Renal pelvis (tissue), 4 donors: ENCODE results near the gene ARHGAP30. TPM values are rescaled to one million over a fixed set of nuclear protein-coding genes. Genes with fewer than 3 reads are reported as not detected.
"Not testable (repeated sequence)": the region's sequence is repeated elsewhere in the genome, so short reads cannot be mapped to it uniquely, and the experiment has no call there.

Source experiments
- DNase-seq: peaks from one replicate; pipeline ENCODE4 v3.0.0-alpha.2; 2013
- polyA plus RNA-seq, 3 donors: library from polyadenylated mRNA; unstranded; fragments of 120-200 nt; gene quantifications; one replicate each; pipeline ENCODE4 v1.2.1, GENCODE V29; 2013; ENCODE audit not compliant: insufficient read length in 3 of 3

The ARHGAP30 gene
- polyA plus RNA-seq, 3 donors = 1.9 to 2.8 (median 2.4) TPM

DNA sequence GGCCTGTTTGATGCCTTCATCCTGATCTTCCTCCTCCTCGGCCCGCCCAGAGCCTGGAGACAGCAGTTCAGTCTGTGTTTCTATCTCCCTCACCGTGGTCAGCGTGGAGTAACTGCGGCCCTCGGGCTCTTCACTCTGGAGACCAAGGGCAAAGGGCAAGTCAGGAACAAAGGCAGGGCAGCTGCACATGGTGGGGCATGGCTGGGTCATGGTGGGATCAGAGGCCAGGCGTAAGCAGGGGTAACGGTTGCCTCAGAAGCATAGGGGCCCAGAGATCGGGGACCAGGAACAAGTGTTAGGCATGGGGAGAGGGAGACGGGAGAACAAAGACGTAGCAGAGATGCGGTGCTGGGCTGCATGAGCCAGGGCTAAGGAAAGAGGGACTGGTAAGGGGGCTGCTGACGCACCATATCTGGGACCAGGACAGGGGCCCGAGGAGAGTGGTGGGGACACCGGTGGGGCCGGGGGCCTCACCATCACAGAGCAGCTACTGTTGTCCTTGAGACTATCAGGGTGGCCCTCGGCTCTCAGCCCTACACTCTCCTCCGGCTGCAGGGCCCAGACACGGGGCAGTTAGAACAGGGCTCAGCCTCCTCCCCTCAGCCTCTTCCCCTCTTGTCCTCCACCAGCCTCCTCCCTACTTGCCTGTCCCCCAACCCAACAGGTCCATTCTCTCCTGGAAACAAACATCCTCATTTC is 3.2 kb upstream of the ARHGAP30 start:
- DNase-seq = no peak

DNA sequence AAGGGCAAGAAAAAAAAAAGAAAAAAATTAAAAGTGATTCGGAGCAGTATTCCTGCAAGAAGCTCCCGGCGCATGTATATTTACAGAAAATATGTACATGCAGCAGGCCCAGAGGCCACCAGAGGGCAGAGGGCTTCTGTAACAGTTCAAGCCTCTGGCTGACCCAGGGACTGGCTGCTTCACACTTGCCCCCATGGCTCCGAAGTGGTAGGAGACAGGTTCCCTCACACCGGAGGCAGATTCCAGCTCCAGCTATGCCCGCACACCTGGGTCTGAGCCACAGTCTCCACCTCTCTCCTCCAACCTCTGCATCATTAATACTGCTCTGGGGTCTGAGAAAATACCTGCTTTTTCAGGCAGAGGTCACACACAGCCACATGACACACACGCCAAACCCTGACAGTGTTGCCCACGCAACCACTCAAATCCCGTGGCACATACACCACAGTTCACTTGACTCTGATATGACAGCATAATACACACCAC is 2.2 kb upstream of the ARHGAP30 start:
- DNase-seq = no peak

DNA sequence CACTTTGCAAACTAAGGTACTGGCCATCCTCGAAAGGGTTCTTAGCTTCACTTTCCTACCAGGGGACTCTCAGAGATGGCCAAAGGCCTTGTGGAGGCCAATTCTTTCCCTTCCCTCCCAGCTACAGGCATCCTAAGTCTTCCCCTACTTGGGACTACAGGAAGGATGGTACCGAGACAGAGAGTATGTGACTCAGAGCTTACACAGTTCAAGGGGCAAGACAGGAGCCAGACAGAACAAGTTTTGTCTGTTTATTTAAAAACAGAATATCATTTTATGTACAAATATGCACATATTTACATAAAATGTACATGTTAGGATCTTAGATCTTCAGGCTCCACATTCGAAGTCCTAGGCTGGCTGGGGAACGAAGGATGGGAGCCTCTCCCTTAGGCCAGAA is 1.1 kb upstream of the ARHGAP30 start:
- no peak for DNase-seq

DNA sequence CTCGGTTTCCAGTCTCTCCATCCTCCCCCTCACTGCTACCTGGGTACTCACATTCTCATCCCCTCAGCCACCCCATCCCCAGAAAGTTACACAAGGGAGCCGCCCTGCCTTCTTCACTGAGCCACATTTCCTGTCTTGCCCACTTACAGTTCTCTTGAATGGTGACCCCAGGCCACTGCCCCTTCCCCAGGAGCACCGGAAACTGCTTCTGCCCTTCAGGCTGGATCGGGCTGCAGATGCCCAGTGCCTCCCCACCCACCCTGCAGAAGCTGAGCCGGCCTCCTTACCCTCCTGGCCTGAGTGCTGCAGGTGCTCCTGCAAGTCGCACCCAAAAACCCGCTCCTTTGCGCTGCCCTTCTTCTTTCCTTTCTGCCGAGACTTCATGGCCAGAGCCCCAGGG is 450 bp downstream of the ARHGAP30 start:
- no peak for DNase-seq

DNA sequence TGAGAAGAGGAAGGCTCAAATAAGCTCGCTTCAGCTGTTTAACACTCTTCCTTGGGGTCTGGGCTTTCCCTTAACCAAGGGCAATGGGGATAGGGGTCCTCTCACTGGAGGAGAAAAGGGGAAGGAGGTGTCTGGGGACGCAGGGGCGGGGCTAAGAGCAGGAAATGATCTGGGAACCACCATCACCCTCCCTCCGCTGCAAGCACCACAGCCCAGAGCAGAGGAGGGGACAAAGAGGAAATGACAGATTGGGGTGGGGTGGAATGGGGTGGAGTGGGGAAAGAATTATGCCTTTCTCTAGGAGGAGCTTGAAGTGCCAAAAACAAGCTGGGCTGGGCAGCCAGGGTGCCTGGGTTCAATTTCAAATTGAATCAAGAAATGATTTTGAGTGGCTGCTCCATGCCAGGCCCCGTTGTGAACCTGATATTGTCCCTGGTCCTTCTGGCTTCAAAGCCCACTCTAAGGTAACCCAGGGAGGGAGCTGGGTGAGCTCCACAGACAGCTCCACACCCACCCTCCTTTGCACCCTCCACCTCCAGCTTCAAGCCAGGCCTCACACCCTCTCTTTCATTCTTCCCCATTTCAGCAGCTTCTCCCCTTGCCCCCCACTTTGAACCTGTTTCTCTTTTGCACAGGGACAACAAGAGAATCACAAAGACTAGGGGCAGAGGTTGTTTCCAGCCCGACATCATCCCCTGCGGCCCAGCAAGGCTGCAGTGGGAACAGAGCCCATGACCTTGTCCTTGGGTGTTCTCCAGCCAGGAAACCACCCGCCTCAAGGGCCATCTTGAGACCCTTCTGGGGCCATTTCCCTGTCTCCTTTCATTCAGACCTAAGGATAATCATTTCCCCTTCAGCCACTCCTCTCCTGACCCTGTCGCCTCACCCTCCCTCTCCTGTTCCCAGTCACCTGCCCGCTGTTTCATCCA is 1.1 kb downstream of the ARHGAP30 start:
- DNase-seq = no peak

DNA sequence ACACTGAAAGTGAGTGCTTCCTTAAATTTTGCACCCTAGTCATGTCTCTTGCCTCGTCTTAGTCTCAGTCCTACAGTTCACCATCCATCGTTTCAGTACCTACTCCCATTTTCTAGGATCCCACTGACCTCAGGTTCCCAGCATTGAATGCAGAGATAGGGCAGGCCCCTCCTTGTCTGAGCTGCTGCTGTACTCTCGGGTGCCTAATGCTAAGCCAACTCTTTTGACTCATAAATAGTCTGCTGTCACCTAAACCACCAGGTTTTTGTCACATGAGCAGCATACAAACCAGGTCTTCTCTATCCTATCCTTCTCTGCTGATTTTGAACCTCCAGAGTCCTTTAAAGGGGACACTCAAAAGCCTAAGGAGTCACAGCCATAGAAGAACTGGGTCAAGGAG is 3.0 kb downstream of the ARHGAP30 start:
- DNase-seq = no peak

DNA sequence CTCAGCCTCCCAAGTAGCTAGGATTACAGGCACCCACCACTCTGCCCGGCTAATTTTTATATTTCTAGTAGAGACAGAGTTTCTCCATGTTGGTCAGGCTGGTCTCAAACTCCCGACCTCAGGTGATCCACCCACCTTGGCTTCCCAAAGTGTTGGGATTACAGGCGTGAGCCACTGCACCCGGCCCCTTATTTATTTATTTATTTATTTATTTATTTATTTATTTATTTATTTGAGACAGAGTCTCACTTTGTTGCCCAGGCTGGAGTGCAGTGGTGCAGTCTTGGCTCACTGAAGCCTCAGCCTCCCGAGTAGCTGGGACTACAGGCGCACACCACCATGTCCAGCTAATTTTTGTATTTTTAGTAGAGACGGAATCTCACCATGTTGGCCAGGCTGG is 4.0 kb downstream of the ARHGAP30 start:
- not testable (repeated sequence) for DNase-seq

DNA sequence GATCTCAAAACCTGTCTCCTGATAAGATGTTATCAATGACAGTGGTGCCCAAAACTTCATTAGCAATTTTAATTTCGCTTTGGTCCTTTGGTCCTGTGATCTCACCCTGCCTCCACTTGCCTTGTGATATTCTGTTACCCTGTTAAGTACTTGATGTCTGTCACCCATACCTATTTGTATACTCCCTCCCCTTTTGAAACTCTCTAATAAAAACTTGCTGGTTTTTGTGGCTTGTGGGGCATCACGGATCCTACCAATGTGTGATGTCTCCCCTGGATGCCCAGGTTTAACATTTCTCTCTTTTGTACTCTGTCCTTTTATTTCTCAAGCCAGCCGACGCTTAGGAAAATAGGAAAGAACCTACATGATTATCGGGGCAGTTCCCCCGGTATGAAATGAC is 5.8 kb downstream of the ARHGAP30 start:
- DNase-seq = not testable (repeated sequence)

DNA sequence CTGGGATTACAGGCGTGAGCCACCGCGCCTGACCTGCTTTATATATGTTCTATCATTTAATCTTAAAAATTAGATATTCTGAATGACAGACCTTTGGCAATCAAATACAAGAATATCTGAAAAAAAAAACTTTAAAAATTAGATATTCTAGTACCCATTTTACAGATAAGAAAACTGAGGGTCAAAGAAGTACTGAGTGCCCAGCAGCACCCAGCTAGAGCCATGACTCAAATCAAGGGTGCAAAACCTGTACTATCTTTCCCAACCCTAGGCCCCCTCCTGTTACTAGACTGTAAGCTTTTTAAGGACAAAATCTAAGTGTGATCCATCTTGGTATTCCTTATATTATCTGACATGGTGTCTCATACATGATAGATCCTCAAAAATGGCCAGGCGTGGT is 8.3 kb downstream of the ARHGAP30 start:
- DNase-seq = no peak

DNA sequence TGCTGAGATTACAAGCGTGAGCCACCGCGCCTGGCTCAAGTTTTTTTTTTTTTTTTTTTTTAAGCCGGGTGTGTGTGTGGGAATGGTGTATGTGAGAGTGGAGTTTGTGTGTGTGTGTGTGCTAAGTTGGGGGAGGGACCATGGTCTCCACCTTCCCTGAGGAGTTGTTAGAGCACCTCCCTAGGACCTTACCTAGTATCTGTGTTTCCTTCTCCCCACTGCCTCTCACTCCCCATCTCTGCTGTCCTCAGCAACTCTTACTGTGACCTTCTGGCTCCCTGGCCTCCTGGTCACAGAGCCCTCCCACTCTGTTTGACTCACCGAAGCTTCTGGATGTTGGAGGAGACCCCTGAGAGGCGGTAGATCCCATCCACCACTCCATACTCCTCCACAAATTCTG is 10.4 kb downstream of the ARHGAP30 start:
- no peak for DNase-seq

DNA sequence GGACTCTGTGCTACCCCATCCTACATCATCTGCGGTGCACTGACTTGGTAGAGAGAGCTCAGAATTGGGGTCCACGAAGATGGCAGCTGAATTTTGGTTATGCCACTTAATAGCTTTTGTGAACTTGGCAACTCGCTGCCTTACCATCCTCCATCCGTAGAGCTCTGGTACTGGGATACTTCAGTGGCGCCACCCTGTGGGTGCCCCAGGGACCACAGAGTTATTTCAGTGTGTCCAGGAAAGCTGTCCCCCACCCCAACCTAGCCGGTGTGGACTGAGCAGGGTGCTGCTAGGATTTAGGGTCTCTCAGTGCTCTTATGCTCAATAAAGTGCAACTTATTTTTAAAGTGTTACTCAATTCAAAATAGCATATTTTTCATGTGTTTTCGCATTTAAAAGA is 14.9 kb downstream of the ARHGAP30 start:
- no peak for DNase-seq

DNA sequence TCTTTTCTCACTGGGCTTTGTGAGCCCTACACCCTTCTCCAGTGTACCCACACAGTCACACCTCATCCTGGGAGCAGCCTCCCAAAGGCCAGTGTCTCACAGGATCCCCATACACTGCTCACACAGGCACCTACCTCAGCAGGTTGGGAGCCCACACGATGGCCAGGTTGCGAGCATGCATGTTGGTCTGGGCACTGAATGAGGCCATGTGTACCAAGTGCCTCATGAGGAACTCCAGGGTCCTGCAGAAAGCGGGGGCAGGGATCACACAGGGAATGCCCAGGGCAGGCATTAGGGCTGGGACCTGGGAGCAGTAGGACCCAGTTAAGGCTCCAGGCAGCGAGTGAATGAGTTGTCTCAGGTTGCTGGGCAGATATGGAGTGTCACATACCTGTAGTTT is 15.5 kb downstream of the ARHGAP30 start:
- DNase-seq = no peak

DNA sequence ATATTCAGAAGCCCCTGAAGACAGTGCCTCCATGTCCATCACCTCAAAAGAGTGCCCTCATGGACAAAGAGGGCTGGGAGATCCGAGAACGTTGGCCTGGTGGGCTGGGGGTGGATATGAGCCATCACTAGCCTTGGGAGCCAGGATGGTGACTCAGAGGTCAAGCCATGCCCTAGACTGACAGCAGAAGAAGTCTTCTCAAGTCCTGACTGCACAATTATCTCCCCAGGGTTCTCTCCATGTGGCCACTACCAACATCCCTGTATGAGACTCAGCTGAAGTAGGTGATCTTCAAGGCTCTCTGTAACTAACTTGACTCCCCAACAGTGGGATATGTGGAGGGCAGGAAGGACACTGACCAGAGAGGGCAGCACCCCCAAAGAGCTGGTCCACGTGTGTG is 16.8 kb downstream of the ARHGAP30 start:
- DNase-seq = no peak

DNA sequence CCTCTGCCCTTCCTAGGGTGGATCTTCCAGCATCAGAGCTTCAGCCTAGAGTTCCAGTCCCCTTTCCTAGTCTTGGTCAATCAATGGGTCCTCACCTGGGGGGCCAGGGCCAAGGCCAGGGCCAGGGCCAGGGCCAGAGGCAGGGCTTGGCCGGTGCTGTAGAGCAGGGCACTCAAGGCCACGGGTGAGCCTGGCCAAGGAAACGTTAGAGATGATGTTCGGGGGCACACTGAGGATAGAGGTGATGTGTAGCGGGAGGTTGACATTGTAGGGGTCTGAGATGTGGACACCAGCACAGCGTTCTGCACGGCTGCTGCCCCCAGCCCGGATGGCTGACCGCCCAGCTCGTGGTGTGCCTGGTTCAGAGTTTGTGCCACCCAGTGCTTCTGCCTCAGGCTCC is 18.5 kb downstream of the ARHGAP30 start:
- no peak for DNase-seq

DNA sequence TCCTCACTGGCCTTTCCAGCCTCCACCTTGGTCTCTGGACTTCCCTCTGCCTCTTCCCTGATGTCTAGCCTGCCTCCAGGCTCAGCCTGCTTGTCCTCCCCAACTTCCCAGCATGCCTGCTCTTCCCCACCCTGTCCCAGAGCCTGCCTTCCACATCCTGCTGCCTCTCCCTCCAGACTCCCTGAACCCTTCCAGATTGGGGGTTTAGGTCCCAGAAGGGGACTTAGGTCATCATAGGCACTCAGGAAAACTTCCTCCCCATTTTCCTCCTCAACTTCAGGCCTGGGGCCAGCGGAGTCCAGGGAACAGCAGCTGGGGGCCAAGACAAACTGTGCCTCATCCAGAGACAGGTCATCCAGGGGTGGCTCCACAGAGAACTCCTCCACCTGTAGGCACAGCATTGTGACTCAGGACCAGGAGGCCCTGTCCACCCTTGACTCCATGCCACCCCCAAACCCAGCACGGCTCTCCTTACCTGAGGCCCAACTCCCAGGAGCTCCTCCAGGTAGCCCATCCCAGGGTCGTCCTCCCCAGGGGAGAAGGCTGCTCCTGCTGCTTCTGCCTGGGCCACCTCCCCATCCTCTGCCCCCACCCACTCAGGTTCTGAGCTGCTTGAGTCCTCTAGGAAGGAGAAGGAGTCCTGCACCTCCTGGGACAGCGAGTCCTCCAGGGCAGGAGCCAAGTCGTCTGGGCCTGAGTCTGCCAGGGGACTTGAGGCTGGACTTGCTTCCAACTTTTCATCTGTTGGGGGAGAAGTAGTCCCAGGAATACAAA is 20.6 kb downstream of the ARHGAP30 start:
- no peak for DNase-seq

DNA sequence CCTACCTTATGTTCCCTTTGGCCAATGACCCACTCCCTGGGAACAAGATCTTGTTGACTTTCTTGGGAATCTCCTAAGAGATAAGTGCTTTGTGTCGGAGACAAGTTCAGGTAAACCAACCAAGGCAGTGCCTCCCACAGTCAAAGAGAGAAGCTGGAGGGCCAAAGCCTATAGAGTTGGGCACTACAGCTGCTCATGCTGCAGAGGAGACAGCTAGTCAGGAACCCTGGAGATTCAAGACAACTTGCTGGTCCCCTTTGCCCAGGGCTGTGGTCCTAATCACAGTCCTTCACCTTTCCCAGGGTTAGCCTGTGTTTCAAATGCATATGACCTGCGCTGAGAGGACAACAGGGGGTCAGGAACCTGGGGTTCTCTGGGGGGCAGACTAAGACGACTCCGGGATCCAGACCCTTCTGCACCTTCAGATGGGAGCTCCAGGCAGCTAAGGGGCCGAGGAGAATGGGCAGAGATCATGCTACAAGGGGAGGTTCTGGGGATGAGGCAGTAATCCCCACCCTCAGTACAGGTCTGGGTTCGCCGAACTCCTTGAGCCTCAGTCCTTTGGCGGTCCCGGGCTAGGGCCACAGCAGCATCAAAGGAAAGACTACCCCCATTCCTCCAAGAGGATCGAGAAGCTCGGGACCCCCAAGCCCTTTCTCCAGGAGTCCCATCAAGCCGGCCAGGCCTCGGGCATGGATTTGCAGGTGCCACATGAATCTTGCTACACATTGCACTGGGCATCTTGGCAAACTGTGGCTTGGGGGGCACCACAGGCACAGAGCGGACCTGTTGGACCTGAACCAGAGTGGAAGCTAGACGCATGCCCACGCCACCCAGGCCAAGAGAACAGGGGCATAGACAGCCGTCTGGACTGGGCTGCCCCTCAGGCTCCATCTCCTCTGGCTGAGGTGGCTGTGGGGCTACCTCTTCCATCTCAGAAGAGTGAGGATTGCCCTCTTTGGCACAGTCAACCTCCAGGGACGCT is 22.0 kb downstream of the ARHGAP30 start:
- no peak for DNase-seq

DNA sequence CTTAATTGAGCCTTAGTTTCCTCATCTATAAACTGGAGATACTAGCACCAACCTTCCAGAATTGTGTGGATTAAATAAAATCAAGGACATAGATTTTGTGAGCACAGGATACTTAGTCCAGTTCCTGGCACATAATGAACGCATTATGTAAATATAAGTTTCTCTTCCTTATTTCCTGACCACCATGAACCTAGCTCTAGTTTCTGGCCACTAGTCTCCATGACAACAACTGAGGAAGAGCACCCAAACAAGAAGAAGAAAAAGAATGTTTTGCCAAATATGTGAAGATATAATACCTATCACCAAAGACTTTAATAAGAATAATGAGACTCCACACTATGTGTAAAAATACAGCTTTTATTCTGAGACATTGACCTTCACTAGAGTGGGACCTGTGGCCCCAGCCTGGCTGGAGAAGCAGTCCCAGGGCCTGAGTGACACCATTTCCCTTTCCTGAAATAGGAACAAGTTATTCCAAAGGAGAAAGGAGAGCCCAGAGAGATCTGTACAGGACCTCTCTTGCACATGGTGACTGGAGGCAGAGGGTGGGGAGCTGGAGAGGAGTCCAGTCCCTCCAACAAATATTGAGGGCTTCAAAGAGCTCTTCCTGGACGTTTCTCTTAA is 23.0 kb downstream of the ARHGAP30 start:
- no peak for DNase-seq

DNA sequence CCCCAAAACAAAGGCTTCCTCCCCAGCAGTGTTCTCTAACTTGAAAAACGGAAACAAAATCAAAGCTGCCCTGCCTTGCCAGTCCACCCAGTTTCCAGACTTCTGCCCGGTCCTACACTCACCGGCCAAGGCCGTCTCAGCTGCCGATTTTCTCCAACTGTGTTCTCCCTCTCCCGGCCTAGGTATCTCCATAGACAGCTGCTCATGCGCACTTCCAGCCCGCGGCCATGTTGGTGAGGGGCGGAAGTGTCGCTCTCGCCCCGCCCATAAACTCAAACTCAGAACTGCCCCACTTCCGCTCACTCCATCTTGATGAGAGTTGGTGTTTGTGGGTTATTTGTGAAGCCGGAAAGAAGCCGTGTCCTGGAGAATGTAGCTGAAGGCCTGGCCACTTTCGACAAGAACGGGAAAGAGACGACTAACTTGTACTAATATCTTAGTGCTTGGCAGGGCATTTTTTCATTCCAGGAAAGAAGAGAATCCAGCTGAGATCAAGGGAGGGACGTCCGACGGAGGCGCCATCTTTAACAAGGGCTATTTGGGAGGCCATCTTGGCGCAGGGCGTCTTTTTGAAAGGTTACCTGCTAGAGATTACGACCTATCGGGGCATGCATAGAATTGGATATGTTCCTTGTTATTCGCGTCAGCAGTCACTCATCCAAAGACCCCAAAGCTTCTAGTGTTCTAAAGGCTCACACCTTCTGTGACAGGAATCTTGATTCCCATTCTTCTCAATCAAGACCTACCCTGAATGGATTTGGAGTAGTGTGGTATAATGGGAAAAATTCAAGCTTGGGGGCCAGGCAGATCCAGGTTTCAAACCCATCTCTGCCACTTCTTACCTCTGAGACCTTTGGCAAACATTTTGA is 23.7 kb downstream of the ARHGAP30 start, which contains the start of gene USF1:
Gene USF1, minus strand, starts transcription at position 242 of the 869 bp plus-strand sequence. CDS start 2,702 bp downstream, outside the sequence.
- DNase-seq = peak; percentile 98
